ENCODE results near the gene RASSF8. TPM values are rescaled to one million over a fixed set of nuclear protein-coding genes. Genes with fewer than 3 reads are reported as not detected.

The RASSF8 gene
- total and polyA plus RNA-seq, 2 experiments from 2014 or later = 11.5 to 30.6 TPM

GRCh38 chr12:26046203-26046602, 87.7 kb downstream of the RASSF8 start:
- Histone ChIP-seq H3K4me2 (no peak overlapping the region), H3K27ac (ENCODE audit: low read depth) (no peak overlapping the region), H3K36me3 (ENCODE audit: insufficient read depth) (no peaks in the 10 kb centered on the region), H3K4me1 (ENCODE audit: insufficient read depth) (peaks cover 24% of the 10 kb centered on the region), H3F3A (replicated peaks; ENCODE audit: low read depth) (no peaks in the 10 kb centered on the region), H4K20me1 (replicated peaks; ENCODE audit: insufficient read depth) (peaks cover 3% of the 10 kb centered on the region), H3K27me3 (ENCODE audit: insufficient read depth) (no peaks in the 10 kb centered on the region), H3K9me2 (ENCODE audit: insufficient read depth) (0 out of 2 replicates have a peak, but pooled peaks cover 3% of the 10 kb centered on the region), H2AFZ (no peak overlapping the region), H3K79me2 (replicated peaks; ENCODE audit: insufficient read depth) (peaks cover 43% of the 10 kb centered on the region), H3K4me3 (no peak overlapping the region)
- H3K36me3 Mint-ChIP-seq (ENCODE audit: low read depth) = no peaks in the 10 kb centered on the region
- no peaks in the 10 kb centered on the region for H3K9me3 Mint-ChIP-seq
- no peak overlapping the region for H3K27ac Mint-ChIP-seq
- ATAC-seq (no peak), DNase-seq (ENCODE audit: low spot score) (no peak)
- H3K27me3 Mint-ChIP-seq (ENCODE audit: insufficient read depth, low read depth, poor library complexity) = peaks cover 2% of the 10 kb centered on the region
- TF ChIP-seq CREB1 (CRISPR knock-in tag; IDR thresholded peaks at IDR 0.05; ENCODE audit: low read depth) (no peak), EZH2 (IDR thresholded peaks at IDR 0.05; ENCODE audit: low read depth, unreplicated experiment) (no peak), JUNB (IDR thresholded peaks at IDR 0.05; ENCODE audit: unreplicated experiment) (no peak), NANOG (IDR thresholded peaks at IDR 0.05; ENCODE audit: borderline replicate concordance) (no peak), EZH2phosphoT487 (IDR thresholded peaks at IDR 0.05; ENCODE audit: unreplicated experiment) (no peak), ZNF331 (CRISPR knock-in tag; IDR thresholded peaks at IDR 0.05; ENCODE audit: low read depth) (no peak), ETS1 (IDR thresholded peaks at IDR 0.05) (no peak), ZNF114 (CRISPR knock-in tag; IDR thresholded peaks at IDR 0.05) (no peak), CTCF (conservative IDR thresholded peaks at IDR 0.05; ENCODE audit: low read depth in 2 of 2) (no peak), REST (IDR thresholded peaks at IDR 0.05; ENCODE audit: unreplicated experiment) (no peak), STAT1 (IDR thresholded peaks at IDR 0.05; ENCODE audit: unreplicated experiment) (no peak), ZNF462 (CRISPR knock-in tag; IDR thresholded peaks at IDR 0.05) (no peak)
- no peak overlapping the region for H3K4me3 Mint-ChIP-seq
- H3K4me1 Mint-ChIP-seq = peaks cover 37% of the 10 kb centered on the region
